Transverse colon (tissue), 4 donors: ENCODE data around the gene F2RL3. TPM values are rescaled to one million over a fixed set of nuclear protein-coding genes. Genes with fewer than 3 reads are reported as not detected.
A peak's percentile ranks its signal among the peaks of the same experiment; 100 is the strongest.
"Not testable (repeated sequence)": the region's sequence is repeated elsewhere in the genome, so short reads cannot be mapped to it uniquely, and the experiment has no call there.

Source experiments
- DNase-seq: peaks from one replicate; pipeline ENCODE4 v3.0.0-alpha.2; 2019
- H3K27ac ChIP-seq, 4 donors: fragments of 200-600 bp; sonication (generic); 2 replicates each; pipeline ENCODE4 v1.5.1; 2016 to 2018; ENCODE audit warnings: inconsistent platforms in 4 of 4
- H3K27me3 ChIP-seq: fragments of 200-600 bp; sonication (generic); 2 replicates; pipeline ENCODE4 v1.5.1; 2017; ENCODE audit warnings: inconsistent platforms
- H3K36me3 ChIP-seq, 4 donors: fragments of 200-600 bp; sonication (generic); 2 replicates each; pipeline ENCODE4 v1.5.1; 2017 to 2019; ENCODE audit warnings: inconsistent platforms in 4 of 4
- H3K4me1 ChIP-seq, 4 donors: fragments of 200-600 bp; sonication (generic); 2 replicates each; pipeline ENCODE4 v1.5.1; 2017 to 2020; ENCODE audit warnings: inconsistent platforms in 4 of 4
- H3K4me3 ChIP-seq, 4 donors: fragments of 200-600 bp; sonication (generic); 1 replicate in 1 of 4; 2 replicates in 3 of 4; pipeline versions ENCODE4 v1.5.1 to v1.6.1; 2017 to 2019; ENCODE audit warnings: inconsistent platforms in 4 of 4
- H3K9me3 ChIP-seq, 2 donors: fragments of 200-600 bp; sonication (generic); 2 replicates each; pipeline ENCODE4 v1.5.1; 2017 to 2019; ENCODE audit warnings: inconsistent platforms in 2 of 2
- EP300 ChIP-seq: sonication (generic); formaldehyde crosslinking; IDR thresholded peaks from one replicate; pipeline ENCODE4 v1.6.1; 2017; ENCODE audit warnings: antibody characterized with exemption, low read depth
- POLR2A ChIP-seq: fragments of 450-650 bp; IDR thresholded peaks from one replicate; pipeline ENCODE4 v1.6.1; 2016; ENCODE audit warnings: antibody characterized with exemption, mild to moderate bottlenecking, moderate library complexity
- POLR2AphosphoS5 ChIP-seq, 3 donors: sonication (generic); formaldehyde crosslinking; IDR thresholded peaks; one replicate each; pipeline ENCODE4 v1.6.1; 2016; ENCODE audit warnings: antibody characterized with exemption in 3 of 3
- WGBS, 2 donors: methylation state at CpG; one replicate each; pipeline ENCODE4 v1.1.5; 2018; ENCODE audit warnings: low coverage in 1 of 2; 5-methylcytosine and 5-hydroxymethylcytosine counted together
- in situ Hi-C, 4 donors: fragments of 200-750 bp; cut with MboI; loops; one replicate each; pipeline versions ENCODE4 v1.15.0 to v1.15.1; 2017; ENCODE audit warnings: low sequenced_read_pairs in 3 of 4, low pct_ligation_motif_present in 1 of 4, low pct_unique_long_range_greater_than_20kb in 1 of 4
- intact Hi-C: fragments of 100-400 bp; cut with DNase I; formaldehyde crosslinking; loops from one replicate; pipeline ENCODE4 v1.15.1; 2023; ENCODE audit warnings: low total_unique reads
- total RNA-seq, 4 donors: library from RNA; depleted of rRNA; stranded (reverse); fragments of >200 nt; gene quantifications; one replicate each; pipeline ENCODE4 v1.1.0, GENCODE V29; 2016
- TF ChIP-seq, protein P1 (sequence below), 5 experiments: fragments of 200-600 bp in 3 of 5; fragments of 450-650 bp in 2 of 5; sonication (generic) in 3 of 5; IDR thresholded peaks; 1 replicate in 2 of 5; 2 replicates in 3 of 5; pipeline ENCODE4 v1.5.1; 2016 to 2017; ENCODE audit warnings: antibody characterized with exemption in 5 of 5, inconsistent platforms in 3 of 5, mild to moderate bottlenecking in 2 of 5, moderate library complexity in 1 of 5

The F2RL3 gene
- total RNA-seq, 4 donors from 2014 or later = 2.2 to 22.7 (median 9.1) TPM

DNA sequence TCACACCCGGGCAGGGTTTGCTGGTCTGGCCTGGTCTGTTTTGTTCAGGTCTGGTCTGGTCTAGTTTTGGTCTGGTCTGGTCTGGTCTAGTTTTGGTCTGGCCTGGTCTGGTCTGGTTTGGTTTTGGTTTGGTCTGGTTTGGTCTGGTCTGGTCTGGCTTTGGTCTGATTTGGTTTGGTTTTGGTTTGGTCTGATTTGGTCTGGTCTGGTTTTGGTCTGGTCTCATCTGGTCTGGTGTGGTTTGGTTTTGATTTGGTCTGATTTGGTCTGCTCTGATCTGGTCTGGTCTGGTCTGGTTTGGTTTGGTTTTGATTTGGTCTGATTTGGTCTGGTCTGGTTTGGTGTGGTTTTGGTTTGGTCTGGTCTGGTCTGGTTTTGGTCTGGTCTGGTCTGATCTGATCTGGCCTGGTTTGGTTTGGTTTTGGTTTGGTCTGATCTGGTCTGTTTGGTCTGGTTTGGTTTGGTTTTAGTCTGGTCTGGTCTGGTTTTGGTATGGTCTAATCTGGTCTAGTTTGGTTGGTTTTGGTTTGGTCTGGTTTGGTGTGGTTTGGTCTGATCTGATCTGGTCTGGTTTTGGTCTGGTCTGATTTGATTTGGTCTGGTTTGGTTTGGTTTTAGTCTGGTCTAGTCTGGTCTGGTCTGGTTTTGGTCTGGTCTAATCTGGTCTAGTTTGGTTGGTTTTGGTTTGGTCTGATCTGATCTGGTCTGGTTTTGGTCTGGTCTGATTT, 14.4 kb upstream of the F2RL3 start:
- no peak overlapping the region for H3K27ac ChIP-seq
- peaks cover 0 to 36% (median 12%) of the 10 kb centered on the region in 4 donors for H3K36me3 ChIP-seq
- DNase-seq = no peak
- no peaks in the 10 kb centered on the region for H3K27me3 ChIP-seq
- WGBS, 2 donors = 71 to 92% methylated on average over 1 of the region's 1 CpG
- in situ Hi-C loops = no loop called here
- no peaks in the 10 kb centered on the region for H3K9me3 ChIP-seq
- no peak for TF ChIP-seq EP300
- TF ChIP-seq POLR2AphosphoS5 (IDR thresholded peaks at IDR 0.05) = no peak
- TF ChIP-seq POLR2A = no peak
- H3K4me3 ChIP-seq = no peak overlapping the region
- intact Hi-C loops = no loop called here
- H3K4me1 ChIP-seq = peaks cover 0 to 10% (median 0%) of the 10 kb centered on the region in 4 donors

DNA sequence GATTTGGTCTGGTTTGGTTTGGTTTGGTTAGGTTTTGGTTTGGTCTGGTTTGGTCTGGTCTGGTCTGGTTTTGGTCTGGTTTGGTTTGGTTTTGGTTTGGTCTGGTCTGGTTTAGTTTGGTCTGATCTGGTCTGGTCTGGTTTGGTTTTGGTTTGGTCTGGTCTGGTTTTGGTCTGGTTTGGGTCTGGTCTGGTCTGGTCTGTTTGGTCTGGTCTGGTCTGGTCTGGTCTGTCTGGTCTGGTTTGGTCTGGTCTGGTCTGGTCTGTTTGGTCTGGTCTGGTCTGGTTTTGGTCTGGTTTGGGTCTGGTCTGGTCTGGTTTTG, 13.9 kb upstream of the F2RL3 start:
- H3K4me1 ChIP-seq, H3K9me3 ChIP-seq, in situ Hi-C loops, intact Hi-C loops, H3K4me3 ChIP-seq, DNase-seq, H3K27ac ChIP-seq, H3K27me3 ChIP-seq: not testable (repeated sequence)
- H3K36me3 ChIP-seq = peaks cover 0 to 41% (median 11%) of the 10 kb centered on the region in 4 donors

DNA sequence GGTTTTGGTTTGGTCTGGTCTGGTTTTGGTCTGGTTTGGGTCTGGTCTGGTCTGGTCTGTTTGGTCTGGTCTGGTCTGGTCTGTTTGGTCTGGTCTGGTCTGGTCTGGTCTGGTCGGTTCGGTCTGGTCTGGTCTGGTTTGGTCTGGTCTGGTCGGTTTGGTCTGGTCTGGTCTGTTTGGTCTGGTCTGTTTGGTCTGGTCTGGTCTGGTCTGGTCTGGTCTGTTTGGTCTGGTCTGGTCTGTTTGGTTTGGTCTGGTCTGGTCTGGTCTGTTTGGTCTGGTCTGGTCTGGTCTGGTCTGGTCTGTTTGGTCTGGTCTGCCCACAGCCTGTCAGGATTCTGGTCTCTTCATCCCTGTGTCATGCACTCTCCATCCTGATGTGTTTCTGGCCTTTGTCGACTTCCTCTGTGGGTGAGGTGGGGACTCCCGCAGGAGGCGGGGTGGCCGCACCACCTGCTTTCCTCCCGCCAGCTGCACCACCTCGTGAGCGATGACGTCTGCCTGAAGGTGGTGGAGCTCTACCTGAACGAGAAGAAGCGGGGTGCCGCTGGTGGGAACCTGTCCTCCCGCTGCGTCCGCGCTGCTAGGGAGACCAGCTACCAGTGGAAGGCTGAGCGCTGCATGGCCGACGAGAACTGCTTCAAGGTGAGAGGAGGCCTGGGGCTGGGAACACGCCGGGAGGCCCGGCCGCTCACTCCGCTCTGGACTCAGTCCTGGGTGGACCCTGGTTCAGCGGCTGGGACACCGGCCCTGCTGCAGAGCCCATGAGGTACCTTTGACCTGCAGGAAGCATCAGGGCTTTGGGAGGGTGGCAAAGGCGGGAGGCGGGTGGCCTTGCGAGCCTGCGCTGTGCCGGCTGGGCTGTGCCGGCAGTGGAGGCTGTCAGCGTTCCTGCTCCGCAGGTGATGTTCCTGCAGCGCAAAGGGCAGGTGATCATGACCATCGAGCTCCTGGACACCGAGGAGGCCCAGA, 12.9 kb upstream of the F2RL3 start:
- Histone ChIP-seq H3K9me3 (peaks cover 0 to 1% of the 10 kb centered on the region in 2 donors), H3K27ac (peak overlapping the region in 1 of 4 donors; percentile 11), H3K36me3 (peaks cover 0 to 40% (median 7%) of the 10 kb centered on the region in 4 donors), H3K4me3 (no peak overlapping the region), H3K27me3 (no peaks in the 10 kb centered on the region), H3K4me1 (peaks cover 0 to 10% (median 0%) of the 10 kb centered on the region in 4 donors)
- peak; percentile 63 for DNase-seq
- in situ Hi-C loops (no loop called here), intact Hi-C loops (no loop called here)
- TF ChIP-seq POLR2AphosphoS5 (IDR thresholded peaks at IDR 0.05) (peak in 1 of 3 donors; percentile 17), POLR2A (no peak)
- 95% methylated on average over 39 of the region's 39 CpGs; no CpG with 5 or more reads in 1 of the 2 donors for WGBS, 2 donors

DNA sequence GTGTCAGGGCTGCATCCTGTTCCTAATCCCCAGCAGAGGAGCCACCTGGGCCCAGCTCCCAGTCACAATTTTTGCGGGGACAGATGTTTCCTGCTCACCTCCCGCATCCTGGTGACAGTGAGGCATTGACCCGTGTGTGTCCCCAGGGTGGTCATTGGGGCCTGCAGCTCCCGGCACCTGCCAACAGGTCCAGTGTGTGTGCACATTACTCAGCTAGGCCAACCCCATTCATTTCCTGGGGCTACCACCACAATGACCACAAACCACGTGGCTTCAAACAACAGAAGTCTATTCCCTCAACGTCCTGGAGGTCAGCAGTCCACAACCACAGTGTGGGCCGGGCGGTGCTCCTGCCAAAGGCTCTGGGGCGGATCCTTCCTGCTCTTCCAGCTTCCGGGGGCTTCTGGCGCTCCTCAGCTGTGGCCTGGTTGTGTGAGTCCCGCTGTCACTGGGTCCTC, 11.9 kb upstream of the F2RL3 start:
- WGBS, 2 donors = 75 to 87% methylated on average over 7 to 12 of the region's 12 CpGs
- H3K27ac ChIP-seq = peak overlapping the region in 1 of 4 donors; percentile 11
- H3K36me3 ChIP-seq = peaks cover 0 to 38% (median 7%) of the 10 kb centered on the region in 4 donors
- in situ Hi-C loops (no loop called here), intact Hi-C loops (no loop called here)
- no peaks in the 10 kb centered on the region for H3K27me3 ChIP-seq
- peaks cover 0 to 4% (median 0%) of the 10 kb centered on the region in 4 donors for H3K4me1 ChIP-seq
- H3K4me3 ChIP-seq = no peak overlapping the region
- TF ChIP-seq EP300 = no peak
- no peak for TF ChIP-seq POLR2AphosphoS5 (IDR thresholded peaks at IDR 0.05)
- TF ChIP-seq, protein P1, sequence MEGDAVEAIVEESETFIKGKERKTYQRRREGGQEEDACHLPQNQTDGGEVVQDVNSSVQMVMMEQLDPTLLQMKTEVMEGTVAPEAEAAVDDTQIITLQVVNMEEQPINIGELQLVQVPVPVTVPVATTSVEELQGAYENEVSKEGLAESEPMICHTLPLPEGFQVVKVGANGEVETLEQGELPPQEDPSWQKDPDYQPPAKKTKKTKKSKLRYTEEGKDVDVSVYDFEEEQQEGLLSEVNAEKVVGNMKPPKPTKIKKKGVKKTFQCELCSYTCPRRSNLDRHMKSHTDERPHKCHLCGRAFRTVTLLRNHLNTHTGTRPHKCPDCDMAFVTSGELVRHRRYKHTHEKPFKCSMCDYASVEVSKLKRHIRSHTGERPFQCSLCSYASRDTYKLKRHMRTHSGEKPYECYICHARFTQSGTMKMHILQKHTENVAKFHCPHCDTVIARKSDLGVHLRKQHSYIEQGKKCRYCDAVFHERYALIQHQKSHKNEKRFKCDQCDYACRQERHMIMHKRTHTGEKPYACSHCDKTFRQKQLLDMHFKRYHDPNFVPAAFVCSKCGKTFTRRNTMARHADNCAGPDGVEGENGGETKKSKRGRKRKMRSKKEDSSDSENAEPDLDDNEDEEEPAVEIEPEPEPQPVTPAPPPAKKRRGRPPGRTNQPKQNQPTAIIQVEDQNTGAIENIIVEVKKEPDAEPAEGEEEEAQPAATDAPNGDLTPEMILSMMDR (IDR thresholded peaks at IDR 0.05) = no peak
- no peak for TF ChIP-seq POLR2A
- H3K9me3 ChIP-seq = peaks cover 5 to 8% of the 10 kb centered on the region in 2 donors
- DNase-seq = peak; percentile 24

DNA sequence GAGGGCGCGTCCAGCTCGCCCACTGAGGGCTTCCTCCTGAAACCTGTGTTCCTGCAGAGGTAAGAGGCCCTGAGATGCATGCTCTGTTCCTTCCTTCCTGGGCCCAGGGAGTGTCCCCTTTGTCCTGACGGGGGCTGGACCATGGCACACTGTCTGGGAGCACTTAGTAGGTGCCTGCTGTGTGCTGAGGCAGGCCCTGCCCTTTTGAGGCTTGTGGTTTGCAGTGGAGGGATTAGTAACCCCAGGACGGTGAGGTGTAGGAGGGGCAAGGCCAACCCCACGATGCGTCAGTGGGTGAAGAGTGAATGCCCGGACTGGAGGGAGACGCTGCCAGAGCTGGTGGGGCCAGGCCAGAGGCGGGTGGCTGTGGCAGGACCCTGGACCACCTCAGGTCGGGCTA, 11.2 kb upstream of the F2RL3 start:
- in situ Hi-C loops (no loop called here), intact Hi-C loops (no loop called here)
- Histone ChIP-seq H3K27me3 (no peaks in the 10 kb centered on the region), H3K4me1 (no peaks in the 10 kb centered on the region), H3K4me3 (no peak overlapping the region), H3K9me3 (peaks cover 12 to 14% of the 10 kb centered on the region in 2 donors), H3K36me3 (peaks cover 0 to 38% (median 7%) of the 10 kb centered on the region in 4 donors), H3K27ac (no peak overlapping the region)
- no peak for DNase-seq
- WGBS, 2 donors = 87% methylated on average over 9 of the region's 11 CpGs; no CpG with 5 or more reads in 1 of the 2 donors
- TF ChIP-seq, protein P1 (IDR thresholded peaks at IDR 0.05) = no peak
- TF ChIP-seq EP300 (no peak), POLR2AphosphoS5 (IDR thresholded peaks at IDR 0.05) (no peak), POLR2A (no peak)
